GM12872 (cell line): ENCODE data around the gene EEF2K.

Experiments used
- CTCF ChIP-seq: IDR thresholded peaks from 3 replicates; pipeline ENCODE4 v1.5.1; 2011; ENCODE audit warnings: low read depth, mild to moderate bottlenecking, low read length, moderate library complexity; ENCODE audit not compliant: insufficient read depth

The EEF2K gene

DNA sequence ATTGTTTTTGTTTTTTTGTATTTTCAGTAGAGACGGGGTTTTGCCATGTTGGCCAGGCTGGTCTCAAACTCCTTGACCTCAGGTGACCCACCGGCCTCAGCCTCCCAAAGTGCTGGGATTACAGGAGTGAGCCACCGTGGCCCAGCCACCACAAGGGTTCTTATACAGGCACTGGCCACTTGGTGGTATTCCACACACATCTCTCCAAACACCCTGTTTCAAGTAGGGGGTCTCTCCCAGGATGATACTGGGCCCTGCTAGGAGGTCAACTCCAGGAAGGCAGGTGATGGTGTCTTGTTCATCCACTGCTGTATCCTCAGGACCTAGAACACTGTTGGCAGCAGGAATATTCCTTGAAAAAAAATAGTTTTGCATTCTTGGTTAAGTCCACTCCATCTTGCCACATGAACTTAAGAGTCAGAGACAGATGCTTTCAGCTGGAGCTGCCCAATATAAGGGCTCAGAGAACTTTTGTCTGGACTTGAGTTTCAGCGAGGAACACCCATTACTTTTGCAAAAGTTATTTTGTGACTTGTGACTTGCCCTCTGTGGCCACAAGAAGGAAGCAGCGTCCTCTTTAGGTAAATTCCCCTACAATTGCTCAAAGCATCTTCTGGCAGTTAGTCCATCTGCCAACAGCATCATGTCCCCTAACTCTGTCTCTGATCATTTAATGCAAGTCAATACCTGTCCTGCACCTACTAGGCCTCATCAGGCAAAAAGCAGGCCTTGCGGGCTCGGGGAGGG, 7.4 kb upstream of the EEF2K start:
- peak; percentile 30; the same call in 1 of the 3 replicates for TF ChIP-seq CTCF

DNA sequence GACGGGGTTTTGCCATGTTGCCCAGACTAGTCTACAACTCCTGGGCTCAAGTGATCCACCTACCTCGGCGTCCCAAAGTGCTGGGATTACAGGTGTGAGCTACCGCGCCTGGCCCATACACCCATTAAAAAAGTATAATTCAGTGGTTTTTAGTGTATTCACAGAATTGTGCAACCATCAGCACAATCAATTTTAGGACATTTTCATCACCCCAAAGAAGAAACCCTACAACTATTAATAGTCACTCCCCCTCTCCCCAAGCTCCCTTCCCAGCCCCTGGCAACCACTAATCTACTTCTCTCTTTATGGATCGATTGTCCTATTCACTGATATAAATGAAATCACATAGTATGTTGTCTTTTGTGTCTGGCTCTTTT, 3.8 kb upstream of the EEF2K start:
- TF ChIP-seq CTCF, result no peak

- TF ChIP-seq CTCF, result no peak
Measured at GRCh38 chr16:22203091-22203490, 3.0 kb upstream of the EEF2K start.

GRCh38 chr16:22204091-22204655, 1.9 kb upstream of the EEF2K start:
- no peak for TF ChIP-seq CTCF

- no peak for TF ChIP-seq CTCF
Measured at GRCh38 chr16:22205577-22206012, 483 bp upstream of the EEF2K start.

- no peak for TF ChIP-seq CTCF
Measured at GRCh38 chr16:22206842-22207714, 1.0 kb downstream of the EEF2K start.

GRCh38 chr16:22207715-22208360, 1.8 kb downstream of the EEF2K start:
- TF ChIP-seq CTCF, result no peak
